Endothelial cell (in vitro differentiated cells): ENCODE results near the gene PPP1R2. TPM values are rescaled to one million over a fixed set of nuclear protein-coding genes. Genes with fewer than 3 reads are reported as not detected.

ENCODE experiments used
- DNase-seq: peaks from one replicate; pipeline ENCODE4 v3.0.0; 2021; ENCODE audit warnings: low spot score
- H3K27ac Mint-ChIP-seq: one replicate; pipeline ENCODE4 v1.8.0; 2021; ENCODE audit warnings: mixed read lengths, inconsistent platforms; ENCODE audit not compliant: unreplicated experiment
- H3K27me3 Mint-ChIP-seq: one replicate; pipeline ENCODE4 v1.8.0; 2021; ENCODE audit warnings: mild to moderate bottlenecking, moderate library complexity, mixed read lengths, inconsistent platforms; ENCODE audit not compliant: unreplicated experiment
- H3K36me3 Mint-ChIP-seq: one replicate; pipeline ENCODE4 v1.8.0; 2021; ENCODE audit warnings: mild to moderate bottlenecking, low read depth, mixed read lengths, inconsistent platforms; ENCODE audit not compliant: unreplicated experiment
- H3K4me1 Mint-ChIP-seq: one replicate; pipeline ENCODE4 v1.8.0; 2021; ENCODE audit warnings: mild to moderate bottlenecking, mixed read lengths, inconsistent platforms; ENCODE audit not compliant: unreplicated experiment
- H3K4me3 Mint-ChIP-seq: one replicate; pipeline ENCODE4 v1.8.0; 2021; ENCODE audit warnings: mild to moderate bottlenecking, mixed read lengths, inconsistent platforms; ENCODE audit not compliant: unreplicated experiment
- H3K9me3 Mint-ChIP-seq: one replicate; pipeline ENCODE4 v1.8.0; 2021; ENCODE audit warnings: mixed read lengths, inconsistent platforms; ENCODE audit not compliant: unreplicated experiment
- total RNA-seq: library from RNA; stranded (reverse); fragmentation: NEBNext Ultra II Directional; extraction: Animal tissue kit (Norgen Biotek cat#: 25700); gene quantifications from one replicate; pipeline ENCODE4 v1.2.1, GENCODE V29; 2021; ENCODE audit not compliant: unreplicated experiment
- TF ChIP-seq, protein P1 (sequence below): fragments of 200-600 bp; sonication (generic); IDR thresholded peaks from one replicate; pipeline ENCODE4 v1.5.0; 2021; ENCODE audit warnings: antibody characterized with exemption; ENCODE audit not compliant: unreplicated experiment

Gene PPP1R2
- total RNA-seq, 1 donor from 2014 or later = 29.7 TPM

DNA sequence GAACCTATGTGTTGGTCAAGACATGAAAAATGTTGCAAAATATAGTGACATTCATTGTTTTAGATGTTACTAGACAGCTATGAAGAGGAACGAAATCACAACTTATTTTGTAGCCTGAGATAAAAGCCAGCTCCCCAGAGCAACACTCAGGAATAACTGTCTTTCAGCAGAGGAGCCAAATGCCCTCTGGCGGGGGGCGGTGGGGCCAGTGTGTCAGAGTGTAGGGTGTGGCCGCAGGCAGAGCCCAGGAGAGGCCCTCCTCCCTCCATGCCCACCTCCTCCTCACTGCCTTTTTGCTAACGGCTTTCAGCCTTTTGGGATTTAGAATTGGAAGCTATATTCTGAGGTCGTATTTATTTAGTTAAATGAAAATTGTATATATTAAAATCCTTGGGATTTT lies 23.7 kb upstream of the PPP1R2 start:
- TF ChIP-seq, protein P1, sequence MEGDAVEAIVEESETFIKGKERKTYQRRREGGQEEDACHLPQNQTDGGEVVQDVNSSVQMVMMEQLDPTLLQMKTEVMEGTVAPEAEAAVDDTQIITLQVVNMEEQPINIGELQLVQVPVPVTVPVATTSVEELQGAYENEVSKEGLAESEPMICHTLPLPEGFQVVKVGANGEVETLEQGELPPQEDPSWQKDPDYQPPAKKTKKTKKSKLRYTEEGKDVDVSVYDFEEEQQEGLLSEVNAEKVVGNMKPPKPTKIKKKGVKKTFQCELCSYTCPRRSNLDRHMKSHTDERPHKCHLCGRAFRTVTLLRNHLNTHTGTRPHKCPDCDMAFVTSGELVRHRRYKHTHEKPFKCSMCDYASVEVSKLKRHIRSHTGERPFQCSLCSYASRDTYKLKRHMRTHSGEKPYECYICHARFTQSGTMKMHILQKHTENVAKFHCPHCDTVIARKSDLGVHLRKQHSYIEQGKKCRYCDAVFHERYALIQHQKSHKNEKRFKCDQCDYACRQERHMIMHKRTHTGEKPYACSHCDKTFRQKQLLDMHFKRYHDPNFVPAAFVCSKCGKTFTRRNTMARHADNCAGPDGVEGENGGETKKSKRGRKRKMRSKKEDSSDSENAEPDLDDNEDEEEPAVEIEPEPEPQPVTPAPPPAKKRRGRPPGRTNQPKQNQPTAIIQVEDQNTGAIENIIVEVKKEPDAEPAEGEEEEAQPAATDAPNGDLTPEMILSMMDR = no peak
- H3K27me3 Mint-ChIP-seq = no peaks in the 10 kb centered on the region
- no peaks in the 10 kb centered on the region for H3K9me3 Mint-ChIP-seq
- peaks cover 2% of the 10 kb centered on the region for H3K4me1 Mint-ChIP-seq
- no peak for DNase-seq
- no peak overlapping the region for H3K27ac Mint-ChIP-seq
- H3K36me3 Mint-ChIP-seq = no peaks in the 10 kb centered on the region
- no peak overlapping the region for H3K4me3 Mint-ChIP-seq

DNA sequence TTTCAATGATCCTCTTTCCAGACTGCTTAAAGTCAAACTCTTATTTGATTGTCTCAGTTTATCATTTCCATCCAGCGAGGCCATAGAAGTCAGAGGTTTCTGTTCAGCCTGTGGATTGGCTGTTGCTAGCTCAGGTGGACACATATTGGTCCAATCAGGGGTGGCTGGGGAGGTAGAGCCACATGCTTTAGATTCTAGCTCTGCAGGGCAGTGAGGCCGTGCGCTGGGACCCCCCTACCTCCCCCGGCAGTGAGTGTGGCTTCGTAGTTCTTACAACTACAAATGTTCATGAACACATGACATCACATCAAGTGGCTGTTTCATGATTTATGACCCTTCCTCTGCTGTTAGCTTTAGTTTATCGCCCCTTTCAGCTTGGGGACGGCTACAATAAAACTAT lies 22.6 kb upstream of the PPP1R2 start:
- Mint-ChIP-seq H3K9me3 (no peaks in the 10 kb centered on the region), H3K4me1 (no peaks in the 10 kb centered on the region), H3K4me3 (no peak overlapping the region), H3K27ac (no peak overlapping the region), H3K27me3 (no peaks in the 10 kb centered on the region), H3K36me3 (no peaks in the 10 kb centered on the region)
- TF ChIP-seq, protein P1 = no peak
- DNase-seq = no peak

DNA sequence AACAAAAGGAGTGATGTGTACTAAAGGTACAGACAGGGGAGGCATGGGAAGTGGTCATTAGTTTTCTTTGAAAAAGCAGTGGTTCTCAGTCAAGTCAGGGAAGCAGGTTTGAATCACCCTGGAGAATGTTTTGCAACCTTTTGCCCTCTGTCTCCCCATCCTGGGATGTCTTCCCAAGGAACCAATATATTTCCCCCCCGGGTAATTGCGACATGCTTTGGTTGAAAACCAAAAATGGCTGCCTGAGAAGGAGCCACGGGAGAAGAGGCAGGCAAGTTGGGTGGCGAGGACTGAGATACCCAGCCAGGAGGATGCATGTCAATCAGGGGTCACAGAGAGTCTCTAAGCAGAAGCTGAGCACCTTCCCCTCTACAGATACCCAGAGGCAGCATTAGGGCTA lies 20.2 kb upstream of the PPP1R2 start:
- H3K27ac Mint-ChIP-seq = no peak overlapping the region
- H3K4me1 Mint-ChIP-seq = no peaks in the 10 kb centered on the region
- H3K4me3 Mint-ChIP-seq = no peak overlapping the region
- DNase-seq = no peak
- no peaks in the 10 kb centered on the region for H3K9me3 Mint-ChIP-seq
- no peaks in the 10 kb centered on the region for H3K36me3 Mint-ChIP-seq
- TF ChIP-seq, protein P1 = no peak
- no peaks in the 10 kb centered on the region for H3K27me3 Mint-ChIP-seq

DNA sequence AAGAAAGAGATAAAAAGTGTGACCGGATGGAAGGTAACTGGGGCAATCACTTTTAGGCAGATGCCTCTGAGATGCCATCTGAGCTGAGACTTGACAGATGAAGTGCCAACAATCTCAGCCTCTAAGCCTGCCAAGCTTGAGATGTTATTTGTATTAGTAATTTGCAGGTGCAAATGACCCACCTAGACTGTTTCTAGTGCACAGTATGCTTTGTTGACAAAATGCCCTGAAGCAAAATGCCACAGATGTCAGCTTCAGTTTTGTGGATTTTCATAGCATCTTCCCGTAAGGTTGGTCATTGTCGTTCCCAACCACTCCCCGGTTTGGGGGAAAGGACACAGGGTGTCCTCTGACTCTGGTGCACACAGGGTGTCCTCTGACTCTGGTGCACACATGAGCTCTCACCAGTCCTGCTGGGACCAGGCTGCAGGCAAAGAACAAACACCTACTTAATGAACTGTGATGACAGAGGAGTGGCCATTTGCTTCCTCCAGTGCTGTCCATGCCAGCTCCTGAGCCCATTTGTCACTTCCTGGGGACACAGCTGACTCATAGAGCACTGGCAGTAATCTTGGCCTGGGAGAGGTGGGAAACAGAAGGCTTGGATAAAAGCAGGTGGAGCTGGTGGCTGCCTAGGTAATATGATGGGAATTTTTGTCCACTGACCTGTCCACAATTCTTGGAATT lies 16.7 kb upstream of the PPP1R2 start:
- H3K4me1 Mint-ChIP-seq = no peaks in the 10 kb centered on the region
- no peak overlapping the region for H3K27ac Mint-ChIP-seq
- TF ChIP-seq, protein P1 = no peak
- H3K36me3 Mint-ChIP-seq = no peaks in the 10 kb centered on the region
- H3K4me3 Mint-ChIP-seq = no peak overlapping the region
- no peaks in the 10 kb centered on the region for H3K9me3 Mint-ChIP-seq
- peaks cover 4% of the 10 kb centered on the region for H3K27me3 Mint-ChIP-seq
- no peak for DNase-seq

DNA sequence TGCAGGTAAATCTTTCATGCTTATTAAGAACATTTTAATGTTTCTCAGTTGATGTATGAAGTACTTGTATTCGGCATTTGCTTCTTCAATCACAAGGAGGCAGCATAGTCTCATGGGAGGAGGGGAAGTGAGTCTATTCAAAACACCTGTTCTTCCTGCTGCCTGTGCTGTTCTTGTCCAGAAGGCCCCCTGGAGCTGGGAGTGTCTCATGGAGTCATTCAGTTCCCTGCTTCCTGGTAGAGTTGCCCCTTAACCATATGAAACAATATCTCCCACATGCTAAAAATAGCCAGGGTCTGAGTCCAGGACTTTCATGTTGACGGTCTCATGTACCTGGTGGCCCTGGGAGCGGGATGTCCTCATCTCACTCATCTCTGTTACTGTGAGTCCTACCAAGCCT lies 15.5 kb upstream of the PPP1R2 start:
- no peaks in the 10 kb centered on the region for H3K9me3 Mint-ChIP-seq
- peak; percentile 20 for DNase-seq
- no peaks in the 10 kb centered on the region for H3K36me3 Mint-ChIP-seq
- H3K27ac Mint-ChIP-seq = no peak overlapping the region
- H3K27me3 Mint-ChIP-seq = peaks cover 4% of the 10 kb centered on the region
- no peak overlapping the region for H3K4me3 Mint-ChIP-seq
- no peaks in the 10 kb centered on the region for H3K4me1 Mint-ChIP-seq
- TF ChIP-seq, protein P1 = no peak
